ENCODE measurements around the gene QRSL1. TPM values are rescaled to one million over a fixed set of nuclear protein-coding genes. Genes with fewer than 3 reads are reported as not detected.
A peak's percentile ranks its signal among the peaks of the same experiment; 100 is the strongest.

The QRSL1 gene
- total RNA-seq, 4 donors from 2014 or later = 2.4 to 17.3 (median 12.6) TPM

DNA sequence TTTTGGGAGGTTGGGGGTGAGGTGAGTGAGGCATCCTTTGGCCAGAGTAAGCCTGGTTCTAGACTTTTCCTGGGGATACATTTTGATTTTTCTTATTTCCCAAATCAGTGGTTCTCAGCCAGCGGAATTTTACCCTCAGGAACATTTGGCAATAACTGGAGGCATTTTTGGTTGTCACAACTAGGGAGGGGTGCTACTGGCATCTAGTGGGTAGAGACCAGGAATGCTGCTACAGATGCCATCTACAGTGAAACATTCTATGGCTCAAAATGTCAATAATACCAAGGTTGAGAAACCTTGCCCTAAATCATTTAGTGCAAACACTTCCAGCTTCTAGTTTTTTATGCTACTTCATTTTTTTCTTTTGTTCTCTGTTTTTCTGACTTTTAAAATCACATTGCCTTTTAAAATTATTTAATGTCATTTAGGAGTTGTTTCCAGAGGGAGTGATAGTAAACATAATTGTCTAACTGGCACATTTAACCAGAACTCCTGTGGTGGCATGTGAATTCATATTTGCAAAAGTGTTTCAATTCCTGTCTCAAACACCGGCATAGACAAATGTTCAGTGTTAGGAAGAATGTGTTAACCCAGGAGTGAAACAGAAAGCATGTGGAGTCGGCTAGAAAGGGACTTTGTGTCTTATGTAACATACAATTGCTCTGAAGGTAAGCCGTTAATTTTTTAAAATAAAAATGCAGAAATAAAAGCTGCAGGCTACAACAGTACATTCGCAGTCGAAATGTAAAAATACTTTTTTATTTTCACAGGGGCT lies 59.0 kb downstream of the QRSL1 start:
- TF ChIP-seq POLR2AphosphoS5 (IDR thresholded peaks at IDR 0.05) (no peak), EP300 (IDR thresholded peaks at IDR 0.05; ENCODE audit: low read depth) (no peak), POLR2A (IDR thresholded peaks at IDR 0.05) (no peak)
- TF ChIP-seq, protein P1, sequence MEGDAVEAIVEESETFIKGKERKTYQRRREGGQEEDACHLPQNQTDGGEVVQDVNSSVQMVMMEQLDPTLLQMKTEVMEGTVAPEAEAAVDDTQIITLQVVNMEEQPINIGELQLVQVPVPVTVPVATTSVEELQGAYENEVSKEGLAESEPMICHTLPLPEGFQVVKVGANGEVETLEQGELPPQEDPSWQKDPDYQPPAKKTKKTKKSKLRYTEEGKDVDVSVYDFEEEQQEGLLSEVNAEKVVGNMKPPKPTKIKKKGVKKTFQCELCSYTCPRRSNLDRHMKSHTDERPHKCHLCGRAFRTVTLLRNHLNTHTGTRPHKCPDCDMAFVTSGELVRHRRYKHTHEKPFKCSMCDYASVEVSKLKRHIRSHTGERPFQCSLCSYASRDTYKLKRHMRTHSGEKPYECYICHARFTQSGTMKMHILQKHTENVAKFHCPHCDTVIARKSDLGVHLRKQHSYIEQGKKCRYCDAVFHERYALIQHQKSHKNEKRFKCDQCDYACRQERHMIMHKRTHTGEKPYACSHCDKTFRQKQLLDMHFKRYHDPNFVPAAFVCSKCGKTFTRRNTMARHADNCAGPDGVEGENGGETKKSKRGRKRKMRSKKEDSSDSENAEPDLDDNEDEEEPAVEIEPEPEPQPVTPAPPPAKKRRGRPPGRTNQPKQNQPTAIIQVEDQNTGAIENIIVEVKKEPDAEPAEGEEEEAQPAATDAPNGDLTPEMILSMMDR (IDR thresholded peaks at IDR 0.05) = no peak
- in situ Hi-C loops (cut with MboI; ENCODE audit: low pct_ligation_motif_present in 1 of 4, low pct_unique_long_range_greater_than_20kb in 1 of 4, low sequenced_read_pairs in 3 of 4) = no loop called here
- no peaks in the 10 kb centered on the region for H3K36me3 ChIP-seq
- H3K27ac ChIP-seq = no peak overlapping the region
- H3K4me1 ChIP-seq = peaks cover 0 to 15% (median 7%) of the 10 kb centered on the region in 4 donors
- no peak overlapping the region for H3K4me3 ChIP-seq
- WGBS, 2 donors (ENCODE audit: low coverage in 1 of 2) = 57 to 64% methylated on average over 5 to 6 of the region's 6 CpGs
- no peaks in the 10 kb centered on the region for H3K27me3 ChIP-seq
- intact Hi-C loops (cut with DNase I; ENCODE audit: low total_unique reads) = no loop called here
- H3K9me3 ChIP-seq = no peaks in the 10 kb centered on the region
- no peak for DNase-seq

DNA sequence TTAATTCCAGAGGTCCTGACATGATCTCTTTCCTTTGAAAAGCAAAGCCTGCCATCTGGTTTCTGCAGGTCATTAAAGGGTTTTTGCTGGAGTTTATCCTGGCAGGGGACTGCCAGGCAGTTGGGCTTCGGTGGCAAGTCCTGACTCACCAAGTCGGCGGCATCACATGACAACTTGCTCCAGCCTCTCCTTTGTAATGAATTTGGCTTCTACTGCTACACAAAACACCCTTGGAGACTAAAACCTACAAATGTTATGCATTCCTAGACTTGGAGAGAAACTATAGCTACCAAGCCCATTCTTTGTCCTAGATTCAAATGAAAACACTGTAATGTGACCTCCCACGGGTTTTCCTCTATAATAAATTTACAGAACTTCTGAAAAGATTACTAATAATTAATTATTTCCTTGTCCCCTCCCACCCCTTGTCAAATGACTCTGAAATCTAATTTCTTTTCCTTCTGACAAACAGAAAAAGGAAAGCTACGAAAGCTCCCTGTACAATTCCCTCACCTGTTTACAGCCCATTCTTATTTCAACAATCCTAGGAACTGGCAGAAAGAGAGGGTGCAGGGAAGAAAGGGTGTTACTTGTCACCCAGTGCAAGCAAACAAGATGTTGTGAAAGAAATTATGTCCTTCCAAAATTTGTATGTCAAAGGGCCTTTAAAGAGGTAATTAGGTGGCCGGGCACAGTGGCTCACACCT lies 62.9 kb downstream of the QRSL1 start:
- Histone ChIP-seq H3K36me3 (no peaks in the 10 kb centered on the region), H3K27ac (peak overlapping the region in 2 of 4 donors; percentile 8 to 23), H3K4me1 (peaks cover 0 to 19% (median 7%) of the 10 kb centered on the region in 4 donors), H3K9me3 (no peaks in the 10 kb centered on the region), H3K4me3 (no peak overlapping the region), H3K27me3 (no peaks in the 10 kb centered on the region)
- TF ChIP-seq, protein P1 (IDR thresholded peaks at IDR 0.05) = no peak
- TF ChIP-seq POLR2A (IDR thresholded peaks at IDR 0.05) = no peak
- TF ChIP-seq EP300 (IDR thresholded peaks at IDR 0.05; ENCODE audit: low read depth) = no peak
- no peak for TF ChIP-seq POLR2AphosphoS5 (IDR thresholded peaks at IDR 0.05)
- in situ Hi-C loops (cut with MboI; ENCODE audit: low pct_ligation_motif_present in 1 of 4, low pct_unique_long_range_greater_than_20kb in 1 of 4, low sequenced_read_pairs in 3 of 4) = no loop called here
- 44 to 50% methylated on average over 4 to 6 of the region's 6 CpGs for WGBS, 2 donors (ENCODE audit: low coverage in 1 of 2)
- intact Hi-C loops (cut with DNase I; ENCODE audit: low total_unique reads) = no loop called here
- DNase-seq = peak; percentile 40

DNA sequence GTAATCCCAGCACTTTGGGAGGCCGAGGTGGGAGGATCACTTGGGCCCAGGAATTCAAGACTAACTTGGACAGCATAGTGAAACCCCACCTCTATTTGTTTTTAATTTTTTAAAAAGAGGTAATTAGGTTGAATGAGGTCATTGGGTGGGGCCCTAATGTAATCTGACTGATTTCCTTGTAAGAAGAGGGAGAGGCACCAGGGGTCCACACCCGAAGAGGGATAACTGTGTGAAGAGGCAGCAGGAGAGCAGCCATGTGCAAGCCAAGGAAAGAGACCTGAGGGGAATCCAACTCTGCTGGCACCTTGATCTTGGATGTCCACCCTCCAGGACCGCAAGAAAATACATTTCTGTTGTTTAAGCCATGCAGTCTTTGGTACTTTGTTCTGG lies 63.4 kb downstream of the QRSL1 start:
- Histone ChIP-seq H3K36me3 (no peaks in the 10 kb centered on the region), H3K27ac (peak overlapping the region in 2 of 4 donors; percentile 8 to 23), H3K4me3 (no peak overlapping the region), H3K4me1 (peaks cover 0 to 19% (median 7%) of the 10 kb centered on the region in 4 donors), H3K9me3 (no peaks in the 10 kb centered on the region), H3K27me3 (no peaks in the 10 kb centered on the region)
- TF ChIP-seq POLR2A (IDR thresholded peaks at IDR 0.05) = no peak
- TF ChIP-seq EP300 (IDR thresholded peaks at IDR 0.05; ENCODE audit: low read depth) = no peak
- WGBS, 2 donors (ENCODE audit: low coverage in 1 of 2) = 61 to 73% methylated on average over 3 of the region's 3 CpGs
- intact Hi-C loops (cut with DNase I; ENCODE audit: low total_unique reads) (no loop called here), in situ Hi-C loops (cut with MboI; ENCODE audit: low pct_ligation_motif_present in 1 of 4, low pct_unique_long_range_greater_than_20kb in 1 of 4, low sequenced_read_pairs in 3 of 4) (no loop called here)
- peak; percentile 22 for DNase-seq

DNA sequence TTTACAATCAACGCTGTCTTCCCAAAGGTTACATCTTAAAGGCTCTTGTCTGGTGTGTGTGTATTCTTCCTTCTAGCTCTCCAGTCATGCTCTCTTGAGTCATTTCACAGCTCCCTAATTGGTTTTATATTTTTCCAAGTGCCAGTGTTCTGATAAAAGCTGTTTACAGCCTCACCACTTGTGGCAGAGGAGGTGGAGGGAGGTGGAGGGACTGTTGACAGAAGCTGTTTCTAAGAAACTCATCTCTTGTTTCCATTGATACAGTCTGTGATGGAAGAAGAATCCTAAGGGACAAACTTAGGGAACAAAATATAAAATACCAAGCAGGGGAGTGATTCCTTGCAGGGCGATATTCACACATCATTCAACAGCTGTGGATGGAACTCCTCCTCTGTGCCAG lies 64.0 kb downstream of the QRSL1 start:
- no peaks in the 10 kb centered on the region for H3K36me3 ChIP-seq
- H3K27me3 ChIP-seq = no peaks in the 10 kb centered on the region
- H3K4me1 ChIP-seq = peaks cover 0 to 19% (median 7%) of the 10 kb centered on the region in 4 donors
- no peaks in the 10 kb centered on the region for H3K9me3 ChIP-seq
- DNase-seq = no peak
- in situ Hi-C loops (cut with MboI; ENCODE audit: low pct_ligation_motif_present in 1 of 4, low pct_unique_long_range_greater_than_20kb in 1 of 4, low sequenced_read_pairs in 3 of 4) (no loop called here), intact Hi-C loops (cut with DNase I; ENCODE audit: low total_unique reads) (no loop called here)
- no peak overlapping the region for H3K27ac ChIP-seq
- 93 to 100% methylated on average over 2 of the region's 2 CpGs for WGBS, 2 donors (ENCODE audit: low coverage in 1 of 2)
- TF ChIP-seq EP300 (IDR thresholded peaks at IDR 0.05; ENCODE audit: low read depth) (no peak), POLR2A (IDR thresholded peaks at IDR 0.05) (no peak), POLR2AphosphoS5 (IDR thresholded peaks at IDR 0.05) (no peak)
- TF ChIP-seq, protein P1 (IDR thresholded peaks at IDR 0.05) = no peak
- H3K4me3 ChIP-seq = no peak overlapping the region
